PC-3 (cell line): Measurements from ENCODE around the gene JARID2. TPM values are rescaled to one million over a fixed set of nuclear protein-coding genes. Genes with fewer than 3 reads are reported as not detected.

Source experiments
- ATAC-seq: fragments of 200-7000 bp; cut with Tn5 transposase; 2 replicates; pipeline ENCODE4 v1.9.1; 2020; ENCODE audit warnings: mild to moderate bottlenecking, moderate library complexity
- BruUV-seq: library from RNA; stranded (reverse); fragments of 400-500 nt; replicated peaks from 2 replicates; lab custom pipeline; 2021; lab: Mats Ljungman, UMichigan
- CTCF ChIA-PET: fragments of 300-600 bp; sonication (Branson Sonifier 250); formaldehyde crosslinking; loops from one replicate; lab custom pipeline; 2022; ENCODE audit warnings: antibody characterized with exemption; lab: Charles Lee
- POLR2A ChIA-PET: fragments of 300-600 bp; sonication (Branson Sonifier 250); formaldehyde crosslinking; loops from one replicate; lab custom pipeline; 2022; ENCODE audit warnings: antibody characterized with exemption; ENCODE audit not compliant: unreplicated experiment; lab: Charles Lee
- DNase-seq: peaks from one replicate; pipeline ENCODE4 v3.0.0-alpha.2; 2015
- H2AFZ ChIP-seq: fragments of 300-600 bp; sonication (generic); 2 replicates; pipeline ENCODE4 v1.6.0; 2016; ENCODE audit warnings: antibody characterized with exemption, low read length
- H3F3A ChIP-seq: fragments of 300-600 bp; sonication (generic); one replicate; pipeline ENCODE4 v1.6.0; 2017; ENCODE audit warnings: antibody characterized with exemption, low read length, control low read depth, mild to moderate bottlenecking; ENCODE audit not compliant: unreplicated experiment
- H3K27ac ChIP-seq: fragments of 300-600 bp; sonication (generic); 2 replicates; pipeline ENCODE4 v1.5.1; 2016; ENCODE audit warnings: mild to moderate bottlenecking, low read length
- H3K27me3 ChIP-seq: fragments of 300-600 bp; sonication (generic); 2 replicates; pipeline ENCODE4 v1.6.1; 2016; ENCODE audit warnings: low read length, mixed read lengths
- H3K36me3 ChIP-seq: fragments of 300-600 bp; sonication (generic); 2 replicates; pipeline ENCODE4 v1.6.1; 2016; ENCODE audit warnings: low read depth, mixed run types, low read length, mixed read lengths
- H3K4me1 ChIP-seq: fragments of 300-600 bp; sonication (generic); 2 replicates; pipeline ENCODE4 v1.5.1; 2016; ENCODE audit warnings: low read length; ENCODE audit not compliant: insufficient read depth
- H3K4me2 ChIP-seq: fragments of 300-600 bp; sonication (generic); 2 replicates; pipeline ENCODE4 v1.6.0; 2016; ENCODE audit warnings: low read length
- H3K4me3 ChIP-seq: fragments of 300-600 bp; sonication (generic); 2 replicates; pipeline ENCODE4 v1.5.1; 2016; ENCODE audit warnings: mild to moderate bottlenecking, low read length, mixed read lengths
- H3K79me2 ChIP-seq: fragments of 300-600 bp; sonication (generic); 2 replicates; pipeline ENCODE4 v1.6.1; 2017; ENCODE audit warnings: low read length, mixed read lengths
- H3K9ac ChIP-seq: fragments of 300-600 bp; sonication (generic); 2 replicates; pipeline ENCODE4 v1.6.0; 2016; ENCODE audit warnings: mild to moderate bottlenecking, low read length
- H3K9me2 ChIP-seq: fragments of 300-600 bp; sonication (generic); replicated peaks from 2 replicates; pipeline ENCODE4 v1.6.1; 2016; ENCODE audit warnings: mixed run types, low read length, mixed read lengths
- H3K9me3 ChIP-seq: fragments of 300-600 bp; sonication (generic); 2 replicates; pipeline ENCODE4 v1.6.1; 2016; ENCODE audit warnings: low read length, mixed read lengths
- H4K20me1 ChIP-seq: fragments of 300-600 bp; sonication (generic); 2 replicates; pipeline ENCODE4 v1.6.1; 2016; ENCODE audit warnings: low read length, mixed read lengths
- CTCF ChIP-seq: fragments of 300-600 bp; sonication (generic); conservative IDR thresholded peaks from 2 replicates; pipeline ENCODE4 v1.5.1; 2017; ENCODE audit warnings: antibody characterized with exemption, low read depth, mild to moderate bottlenecking, low read length
- EZH2 ChIP-seq: fragments of 300-600 bp; sonication (generic); IDR thresholded peaks from one replicate; pipeline ENCODE4 v1.6.1; 2017; ENCODE audit warnings: antibody characterized with exemption, mild to moderate bottlenecking, low read length; ENCODE audit not compliant: unreplicated experiment
- EZH2phosphoT487 ChIP-seq: fragments of 300-600 bp; sonication (generic); IDR thresholded peaks from 2 replicates; pipeline ENCODE4 v1.6.1; 2018; ENCODE audit warnings: mild to moderate bottlenecking, antibody characterized with exemption, low read length, borderline replicate concordance
- intact Hi-C: fragments of 100-400 bp; cut with micrococcal nuclease; formaldehyde crosslinking; loops from 2 replicates; pipeline ENCODE4 v1.9.0; 2023
- total RNA-seq: library from RNA; depleted of rRNA; stranded (reverse); fragments of >200 nt; gene quantifications from 2 replicates; pipeline ENCODE4 v1.2.3, GENCODE V29; 2014

JARID2 gene
- total RNA-seq, 1 experiment from 2014 or later: 11.0 TPM

GRCh38 chr6:15332446-15332845, 86.6 kb downstream of the JARID2 start:
- no peaks in the 10 kb centered on the region for H3K9me2 ChIP-seq
- peaks cover 34% of the 10 kb centered on the region; the same call in 1 of the 2 replicates for H4K20me1 ChIP-seq
- no peak overlapping the region for H3K9ac ChIP-seq
- no peak for DNase-seq
- no TSS peak for BruUV-seq
- H3K27ac ChIP-seq: no peak overlapping the region
- ChIA-PET CTCF (no interaction called here), POLR2A (no interaction called here)
- TF ChIP-seq EZH2: no peak
- TF ChIP-seq EZH2phosphoT487: no peak
- no peak for TF ChIP-seq CTCF
- H3K4me1 ChIP-seq: peaks cover 32% of the 10 kb centered on the region
- no peak overlapping the region for H3K4me2 ChIP-seq
- H3K27me3 ChIP-seq: no peaks in the 10 kb centered on the region
- no peak overlapping the region for H3K4me3 ChIP-seq
- H3F3A ChIP-seq: no peaks in the 10 kb centered on the region
- no peak overlapping the region for H2AFZ ChIP-seq
- intact Hi-C loops: no loop called here
- H3K9me3 ChIP-seq: no peaks in the 10 kb centered on the region
- no peak for ATAC-seq
- H3K36me3 ChIP-seq: no peaks in the 10 kb centered on the region
- peaks cover 99% of the 10 kb centered on the region for H3K79me2 ChIP-seq

GRCh38 chr6:15335385-15335784, 89.5 kb downstream of the JARID2 start:
- H3K9me3 ChIP-seq: no peaks in the 10 kb centered on the region
- CTCF ChIA-PET: no interaction called here

More at GRCh38 chr6:15335385-15335784, 89.5 kb downstream of the JARID2 start:
- no peak overlapping the region for H2AFZ ChIP-seq
- H3K36me3 ChIP-seq: no peaks in the 10 kb centered on the region
- DNase-seq (no peak), ATAC-seq (no peak)
- H3K9ac ChIP-seq: no peak overlapping the region
- H3K9me2 ChIP-seq: no peaks in the 10 kb centered on the region
- H3K4me2 ChIP-seq: no peak overlapping the region
- no TSS peak for BruUV-seq
- H3K27ac ChIP-seq: no peak overlapping the region
- no peak overlapping the region for H3K4me3 ChIP-seq
- peaks cover 95% of the 10 kb centered on the region for H3K79me2 ChIP-seq
- H3F3A ChIP-seq: no peaks in the 10 kb centered on the region
- no peaks in the 10 kb centered on the region for H3K27me3 ChIP-seq
- TF ChIP-seq CTCF: no peak
- no peak for TF ChIP-seq EZH2
- no peak for TF ChIP-seq EZH2phosphoT487
- peaks cover 10% of the 10 kb centered on the region; the same call in 1 of the 2 replicates for H4K20me1 ChIP-seq
- POLR2A ChIA-PET: no interaction called here
- peaks cover 11% of the 10 kb centered on the region for H3K4me1 ChIP-seq
- intact Hi-C loops: no loop called here
